ENCODE data around the gene TOR1A.
"Not testable (repeated sequence)": the region's sequence is repeated elsewhere in the genome, so short reads cannot be mapped to it uniquely, and the experiment has no call there.

The TOR1A gene

GRCh38 chr9:129779560-129780190 is 44.3 kb downstream of the TOR1A start:
- no peak for DNase-seq

- DNase-seq: no peak
Observed at GRCh38 chr9:129778469-129778868, 45.5 kb downstream of the TOR1A start.

GRCh38 chr9:129777769-129778130 is 46.2 kb downstream of the TOR1A start:
- no peak for DNase-seq

- no peak for DNase-seq
Observed at GRCh38 chr9:129776938-129777768, 46.8 kb downstream of the TOR1A start.

GRCh38 chr9:129776566-129776937 is 47.4 kb downstream of the TOR1A start:
- no peak for DNase-seq

GRCh38 chr9:129776096-129776495 is 47.8 kb downstream of the TOR1A start:
- DNase-seq: not testable (repeated sequence)

- no peak for DNase-seq
Observed at GRCh38 chr9:129775448-129775798, 48.5 kb downstream of the TOR1A start.

- DNase-seq: no peak
Observed at GRCh38 chr9:129774791-129775447, 49.0 kb downstream of the TOR1A start.

- no peak for DNase-seq
Observed at GRCh38 chr9:129773262-129774048, 50.5 kb downstream of the TOR1A start.

GRCh38 chr9:129770741-129771140 is 53.2 kb downstream of the TOR1A start:
- DNase-seq: no peak

GRCh38 chr9:129769669-129770068 is 54.3 kb downstream of the TOR1A start:
- no peak for DNase-seq

GRCh38 chr9:129768486-129768885 is 55.5 kb downstream of the TOR1A start:
- no peak for DNase-seq

- DNase-seq: no peak
Observed at GRCh38 chr9:129765764-129766317, 58.1 kb downstream of the TOR1A start.

- DNase-seq: no peak
Observed at GRCh38 chr9:129762985-129763926, 60.7 kb downstream of the TOR1A start.

All from NCI-H187 treated with DMSO at 0.1 percent for 48 hours (cell line).